Fibroblast of mammary gland (primary cell): ENCODE results near the gene B4GALNT2.
A peak's percentile ranks its signal among the peaks of the same experiment; 100 is the strongest.
"Not testable (repeated sequence)": the region's sequence is repeated elsewhere in the genome, so short reads cannot be mapped to it uniquely, and the experiment has no call there.

Experiments
- DNase-seq: peaks from one replicate; pipeline ENCODE4 v3.0.0-alpha.2; 2010; ENCODE audit warnings: low read depth
- H3K4me3 ChIP-seq: 2 replicates; pipeline ENCODE4 v1.5.1; 2011; ENCODE audit warnings: low read depth, mild to moderate bottlenecking, low read length, moderate library complexity; ENCODE audit not compliant: control insufficient read depth
- TF ChIP-seq, protein P1 (sequence below): conservative IDR thresholded peaks from 2 replicates; pipeline ENCODE4 v1.5.1; 2011; ENCODE audit warnings: low read depth, low read length, inconsistent platforms; ENCODE audit not compliant: control insufficient read depth, insufficient read depth

The B4GALNT2 gene

DNA sequence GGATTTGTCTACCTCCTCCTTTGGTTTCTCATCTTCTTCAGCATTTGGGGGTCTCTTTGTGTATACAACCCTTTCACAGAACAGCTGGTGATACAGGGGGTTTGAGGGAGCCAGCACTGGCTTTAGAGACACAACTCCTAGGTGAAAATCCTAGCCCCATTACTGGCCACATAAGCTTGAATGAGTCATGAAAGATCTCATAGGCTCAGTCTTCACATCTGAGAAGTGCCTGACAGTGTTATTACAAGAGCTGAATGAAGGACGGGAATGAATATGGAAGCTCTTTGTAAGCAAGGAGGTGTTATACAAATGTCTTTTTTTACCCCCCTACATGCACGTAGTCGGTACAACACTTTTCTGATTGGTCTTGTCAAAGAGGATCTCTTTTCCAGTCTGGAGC, 1.7 kb upstream of the B4GALNT2 start:
- H3K4me3 ChIP-seq: no peak overlapping the region
- TF ChIP-seq, protein P1, sequence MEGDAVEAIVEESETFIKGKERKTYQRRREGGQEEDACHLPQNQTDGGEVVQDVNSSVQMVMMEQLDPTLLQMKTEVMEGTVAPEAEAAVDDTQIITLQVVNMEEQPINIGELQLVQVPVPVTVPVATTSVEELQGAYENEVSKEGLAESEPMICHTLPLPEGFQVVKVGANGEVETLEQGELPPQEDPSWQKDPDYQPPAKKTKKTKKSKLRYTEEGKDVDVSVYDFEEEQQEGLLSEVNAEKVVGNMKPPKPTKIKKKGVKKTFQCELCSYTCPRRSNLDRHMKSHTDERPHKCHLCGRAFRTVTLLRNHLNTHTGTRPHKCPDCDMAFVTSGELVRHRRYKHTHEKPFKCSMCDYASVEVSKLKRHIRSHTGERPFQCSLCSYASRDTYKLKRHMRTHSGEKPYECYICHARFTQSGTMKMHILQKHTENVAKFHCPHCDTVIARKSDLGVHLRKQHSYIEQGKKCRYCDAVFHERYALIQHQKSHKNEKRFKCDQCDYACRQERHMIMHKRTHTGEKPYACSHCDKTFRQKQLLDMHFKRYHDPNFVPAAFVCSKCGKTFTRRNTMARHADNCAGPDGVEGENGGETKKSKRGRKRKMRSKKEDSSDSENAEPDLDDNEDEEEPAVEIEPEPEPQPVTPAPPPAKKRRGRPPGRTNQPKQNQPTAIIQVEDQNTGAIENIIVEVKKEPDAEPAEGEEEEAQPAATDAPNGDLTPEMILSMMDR: no peak
- DNase-seq: peak; percentile 17

DNA sequence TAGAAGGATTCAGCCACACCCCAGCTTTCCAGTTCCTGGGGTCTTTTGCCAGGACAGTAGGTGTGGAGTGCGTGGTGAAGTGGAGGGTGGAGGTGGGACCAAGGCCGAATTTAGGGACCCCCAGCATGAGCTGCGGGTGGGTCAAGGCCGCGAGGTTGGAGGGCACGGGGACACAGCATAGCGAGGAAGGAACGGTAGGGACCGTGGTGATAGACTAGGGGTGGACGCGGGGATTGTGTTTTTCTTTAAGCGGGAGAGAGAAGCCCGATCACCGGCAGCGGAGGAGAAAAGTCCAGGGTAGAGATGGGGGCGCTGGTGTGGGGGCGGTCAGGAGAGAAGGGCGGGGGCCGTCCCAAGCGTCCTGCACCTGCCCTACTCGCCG, 261 bp upstream of the B4GALNT2 start:
- DNase-seq: no peak
- TF ChIP-seq, protein P1: no peak
- peak overlapping the region; percentile 13 for H3K4me3 ChIP-seq

DNA sequence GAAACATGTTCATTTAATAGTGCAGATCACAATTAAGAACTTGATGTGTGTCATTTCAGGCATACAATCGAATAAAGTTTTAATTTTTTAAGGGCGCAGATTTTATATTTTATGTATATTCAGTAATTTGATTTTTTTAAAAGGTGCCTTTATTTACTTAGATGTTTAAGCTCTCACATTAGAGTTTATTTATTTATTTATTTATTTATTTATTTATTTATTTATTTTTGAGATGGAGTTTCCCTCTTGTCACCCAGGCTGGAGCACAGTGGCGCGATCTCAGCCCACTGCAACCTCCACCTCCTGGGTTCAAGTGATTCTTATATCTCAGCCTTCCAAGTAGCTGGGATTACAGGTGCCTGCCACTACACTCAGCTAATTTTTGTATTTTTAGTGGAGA, 3.8 kb downstream of the B4GALNT2 start:
- TF ChIP-seq, protein P1: no peak
- H3K4me3 ChIP-seq: no peak overlapping the region
- no peak for DNase-seq

DNA sequence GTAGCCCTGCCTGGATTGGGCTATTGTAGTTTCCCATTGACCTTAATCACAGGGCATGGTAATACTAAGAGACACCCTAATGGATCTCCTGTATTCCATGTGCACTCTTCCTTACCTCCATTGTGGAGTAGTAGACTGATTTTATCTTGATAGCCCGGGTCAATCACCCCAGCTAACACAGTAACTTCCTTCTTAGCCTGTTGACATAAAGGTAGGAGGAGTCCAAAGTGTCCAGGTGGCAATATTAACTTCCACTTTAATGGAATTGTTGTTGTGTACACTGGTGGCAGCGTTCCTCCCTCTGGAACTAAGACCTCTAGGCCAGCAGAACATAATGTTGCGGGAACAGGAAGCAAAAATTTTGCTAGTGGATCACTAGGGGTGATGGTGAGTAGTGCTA, 13.1 kb downstream of the B4GALNT2 start:
- not testable (repeated sequence) for DNase-seq, H3K4me3 ChIP-seq

DNA sequence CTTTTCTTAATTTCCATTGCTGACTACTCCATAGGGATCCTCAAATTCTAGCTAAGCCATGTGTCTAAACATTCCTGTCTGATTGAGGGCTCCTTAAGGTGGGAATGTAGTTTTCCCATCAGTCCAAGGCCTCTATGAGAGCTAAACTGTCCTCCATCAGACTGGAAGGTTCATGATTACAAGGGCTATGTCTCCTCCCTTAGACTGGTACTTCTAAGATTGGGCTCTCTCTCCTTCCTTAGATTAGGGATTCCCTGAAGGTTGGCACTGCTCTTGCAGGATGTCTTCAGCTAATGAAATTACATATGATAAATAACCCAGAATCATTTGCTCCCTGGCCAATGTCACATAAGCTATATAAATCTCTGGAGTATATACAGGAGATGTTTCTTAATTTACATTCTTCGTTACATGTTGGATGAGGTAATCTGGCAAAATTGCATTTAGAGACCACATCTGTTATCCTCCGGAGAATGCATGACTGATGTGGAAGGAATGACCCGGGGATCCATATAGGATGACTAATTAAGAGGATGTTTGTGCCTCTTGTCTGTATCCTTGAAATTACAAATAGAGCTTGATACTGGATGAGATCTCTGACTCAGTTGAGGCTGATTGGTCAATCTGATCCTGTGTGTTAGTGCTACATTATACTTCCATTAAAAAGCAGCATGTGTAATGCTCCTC, 14.2 kb downstream of the B4GALNT2 start:
- TF ChIP-seq, protein P1: no peak
- no peak overlapping the region for H3K4me3 ChIP-seq
- peak; percentile 99 for DNase-seq

DNA sequence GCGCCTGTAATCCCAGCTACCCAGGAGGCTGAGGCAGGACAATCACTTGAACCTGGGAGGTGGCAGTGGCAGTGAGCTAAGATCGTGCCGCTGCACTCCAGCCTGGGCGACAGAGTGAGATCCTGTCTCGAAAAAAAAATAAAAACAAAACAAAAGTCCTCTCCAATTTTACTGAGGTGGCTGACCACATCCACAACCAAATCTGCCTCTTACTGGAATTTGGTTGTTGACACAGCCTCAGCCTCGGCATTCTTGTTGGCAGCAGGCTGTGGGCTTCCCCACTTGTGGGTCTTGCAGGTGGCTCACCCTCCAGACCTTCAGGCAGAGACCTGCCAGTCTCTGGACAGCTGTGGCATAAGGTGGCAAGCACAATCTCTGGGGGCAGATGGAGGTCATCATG, 15.6 kb downstream of the B4GALNT2 start:
- TF ChIP-seq, protein P1: no peak

DNA sequence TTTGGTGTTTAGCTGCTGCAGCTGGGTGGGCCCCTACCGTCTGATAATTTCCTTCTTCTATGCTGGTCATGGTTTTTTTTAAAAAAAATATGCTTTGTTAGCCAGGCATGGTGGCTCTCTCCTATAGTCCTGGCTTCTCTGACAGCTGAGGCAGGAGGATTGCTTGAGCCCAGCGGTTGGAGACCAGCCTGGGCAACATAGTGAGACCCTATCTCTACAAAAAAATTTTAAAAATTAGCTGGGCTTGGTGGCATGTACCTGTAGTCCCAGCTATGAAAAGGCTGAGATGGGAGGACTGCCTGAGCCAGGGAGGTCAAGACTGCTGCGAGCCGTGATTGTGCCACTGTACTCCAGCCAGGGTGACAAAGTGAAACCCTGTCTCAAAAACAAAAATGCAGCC, 19.4 kb downstream of the B4GALNT2 start:
- TF ChIP-seq, protein P1: no peak
- no peak overlapping the region for H3K4me3 ChIP-seq
- no peak for DNase-seq

More for the DNA sequence above, 15.6 kb downstream of the B4GALNT2 start:
- H3K4me3 ChIP-seq: no peak overlapping the region
- DNase-seq: no peak
